Kidney (tissue), 14 donors: ENCODE results near the gene TMEM164. TPM values are rescaled to one million over a fixed set of nuclear protein-coding genes. Genes with fewer than 3 reads are reported as not detected.

Experiments used
- DNase-seq, 5 donors: peaks; one replicate each; pipeline ENCODE4 v3.0.0-alpha.2; 2013 to 2020
- FAIRE-seq: peaks from 2 replicates; lab custom pipeline; 2012; peaks lifted over from hg19 to GRCh38; lab: Jason Lieb, UNC
- H3K27ac ChIP-seq, 2 donors: one replicate each; pipeline ENCODE4 v1.7.0; 2013; ENCODE audit warnings: low read depth in 2 of 2, low read length in 2 of 2, inconsistent platforms in 1 of 2
- H3K27me3 ChIP-seq: one replicate; pipeline ENCODE4 v1.7.1; 2013; ENCODE audit warnings: low read length, inconsistent platforms; ENCODE audit not compliant: control insufficient read depth, insufficient read depth
- H3K36me3 ChIP-seq, 3 donors: one replicate each; pipeline versions ENCODE4 v1.7.0 to v1.7.1; 2013; ENCODE audit warnings: low read length in 3 of 3, control low read depth in 1 of 3, inconsistent platforms in 1 of 3; ENCODE audit not compliant: insufficient read depth in 3 of 3, control insufficient read depth in 2 of 3
- H3K4me1 ChIP-seq, 3 donors: one replicate each; pipeline versions ENCODE4 v1.7.0 to v1.7.1; 2013; ENCODE audit warnings: low read length in 3 of 3, inconsistent platforms in 1 of 3, low read depth in 1 of 3; ENCODE audit not compliant: control insufficient read depth in 2 of 3, insufficient read depth in 2 of 3
- H3K4me3 ChIP-seq, 3 donors: one replicate each; pipeline versions ENCODE4 v1.7.0 to v1.8.1; 2013; ENCODE audit warnings: low read length in 3 of 3, control low read depth in 1 of 3, inconsistent platforms in 1 of 3
- H3K9ac ChIP-seq, 3 donors: one replicate each; pipeline versions ENCODE4 v1.7.0 to v1.7.1; 2013; ENCODE audit warnings: low read length in 3 of 3, control low read depth in 1 of 3, inconsistent platforms in 1 of 3
- H3K9me3 ChIP-seq, 3 donors: one replicate each; pipeline versions ENCODE4 v1.7.0 to v1.7.1; 2013; ENCODE audit warnings: low read length in 3 of 3, control low read depth in 1 of 3, inconsistent platforms in 1 of 3; ENCODE audit not compliant: control insufficient read depth in 2 of 3, insufficient read depth in 1 of 3
- CTCF ChIP-seq: IDR thresholded peaks from 3 replicates; pipeline ENCODE4 v1.5.1; 2012; ENCODE audit warnings: mild to moderate bottlenecking, moderate library complexity, borderline replicate concordance; ENCODE audit not compliant: insufficient read depth; ENCODE audit errors: extremely low read depth
- intact Hi-C: fragments of 100-400 bp; cut with DNase I; formaldehyde crosslinking; loops from one replicate; pipeline ENCODE4 v1.11.1; 2022
- polyA plus RNA-seq: library from polyadenylated mRNA; stranded (reverse); fragments of 350-450 nt; fragmentation: Illumina TruSeq; extraction: RNeasy Lipid Tissue Mini Kit (QIAGEN cat#74804); gene quantifications from one replicate; pipeline ENCODE4 v1.2.3, GENCODE V29; 2014; ENCODE audit warnings: low read depth, low replicate concordance; ENCODE audit not compliant: insufficient read depth
- total RNA-seq: library from RNA; stranded (reverse); fragmentation: NEBNext Ultra II Directional; extraction: Animal tissue kit (Norgen Biotek cat#: 25700); gene quantifications from one replicate; pipeline ENCODE4 v1.2.1, GENCODE V29; 2021
- donor health status: control.
- donor health status: control.
- donor health status: control.
- donor health status: control.
- donor health status: control.
- donor health status: DM: yes; HTN: yes; CAD: no.
- donor health status: Normal renal cell carcinoma (clear cell type).

The TMEM164 gene
- total and polyA plus RNA-seq, 2 donors from 2014 or later: 16.9 to 36.0 TPM

- Histone ChIP-seq H3K4me3 (no peak overlapping the region), H3K4me1 (no peaks in the 10 kb centered on the region), H3K27ac (no peak overlapping the region), H3K9ac (no peak overlapping the region), H3K9me3 (no peaks in the 10 kb centered on the region), H3K27me3 (no peaks in the 10 kb centered on the region), H3K36me3 (no peaks in the 10 kb centered on the region)
- FAIRE-seq (no peak), DNase-seq (no peak)
- TF ChIP-seq CTCF: no peak
- intact Hi-C loops: no loop called here
These were observed 159.2 kb downstream of the TMEM164 start for GRCh38 chrX:110162131-110162530.

- FAIRE-seq: no peak
- H3K27ac ChIP-seq: no peak overlapping the region
- H3K9me3 ChIP-seq: no peaks in the 10 kb centered on the region
- H3K36me3 ChIP-seq: no peaks in the 10 kb centered on the region
- H3K27me3 ChIP-seq: no peaks in the 10 kb centered on the region
- no peak overlapping the region for H3K4me3 ChIP-seq
- H3K9ac ChIP-seq: no peak overlapping the region
- intact Hi-C loops: no loop called here
- H3K4me1 ChIP-seq: no peaks in the 10 kb centered on the region
- TF ChIP-seq CTCF: no peak
- no peak for DNase-seq
These were observed 160.0 kb downstream of the TMEM164 start for GRCh38 chrX:110162867-110163266.

- FAIRE-seq: no peak
- H3K27me3 ChIP-seq: no peaks in the 10 kb centered on the region
- DNase-seq: no peak
- no peak overlapping the region for H3K9ac ChIP-seq
- H3K36me3 ChIP-seq: no peaks in the 10 kb centered on the region
- H3K9me3 ChIP-seq: no peaks in the 10 kb centered on the region
- intact Hi-C loops: no loop called here
- H3K27ac ChIP-seq: no peak overlapping the region
- no peaks in the 10 kb centered on the region for H3K4me1 ChIP-seq
- H3K4me3 ChIP-seq: no peak overlapping the region
- TF ChIP-seq CTCF: no peak
These were observed 160.6 kb downstream of the TMEM164 start for GRCh38 chrX:110163488-110163887.

GRCh38 chrX:110167952-110168451 is 165.1 kb downstream of the TMEM164 start:
- Histone ChIP-seq H3K9ac (no peak overlapping the region), H3K4me3 (no peak overlapping the region), H3K4me1 (no peaks in the 10 kb centered on the region), H3K27me3 (no peaks in the 10 kb centered on the region), H3K27ac (no peak overlapping the region), H3K9me3 (no peaks in the 10 kb centered on the region), H3K36me3 (no peaks in the 10 kb centered on the region)
- FAIRE-seq (no peak), DNase-seq (peak in 1 of 5 donors; percentile 17)
- intact Hi-C loops: no loop called here
- peak; percentile 30 for TF ChIP-seq CTCF
